ENCODE data around the gene SHQ1.
"Not testable (repeated sequence)": the region's sequence is repeated elsewhere in the genome, so short reads cannot be mapped to it uniquely, and the experiment has no call there.

The SHQ1 gene

DNA sequence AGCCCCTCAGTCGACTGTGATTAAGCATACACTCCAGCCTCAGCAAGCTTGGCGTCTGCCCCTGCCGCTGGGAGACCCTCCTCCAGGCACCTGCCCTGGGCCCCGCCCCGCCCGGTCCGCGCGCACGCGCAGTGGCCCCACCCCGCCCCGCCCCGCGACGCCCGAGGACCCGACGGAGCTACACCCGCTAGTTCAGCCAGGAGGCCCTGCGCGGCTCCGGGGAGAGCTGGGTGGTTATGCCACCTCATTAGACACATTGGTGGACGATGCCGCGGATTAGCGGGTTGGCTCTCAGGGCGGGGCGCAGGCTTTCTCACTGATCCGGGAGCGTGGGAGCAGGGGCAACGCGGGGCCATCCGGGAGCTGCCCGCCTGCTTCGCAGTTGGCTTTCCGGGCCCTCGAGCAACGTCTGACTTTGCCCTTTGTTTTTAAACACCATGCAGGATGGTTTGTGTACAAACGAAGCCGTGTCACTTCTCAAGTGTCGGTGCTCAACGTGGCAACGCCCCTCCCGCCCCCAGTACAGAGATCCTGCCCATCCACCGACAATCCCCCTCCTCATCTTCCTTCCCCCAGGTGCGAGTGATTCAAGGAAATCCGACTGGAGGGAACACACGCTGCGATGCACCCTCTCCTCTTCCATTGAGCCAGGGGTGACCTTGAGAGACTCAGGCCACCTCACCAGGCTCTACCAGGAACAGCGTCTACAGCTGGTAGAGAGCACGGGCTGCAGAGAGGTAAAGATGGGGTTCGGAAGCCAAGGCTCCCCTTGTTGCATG, 109.3 kb downstream of the SHQ1 start:
- Histone ChIP-seq H3K4me3 (ENCODE audit: low read depth, low read length) (peak overlapping the region; percentile 84), H3K9ac (ENCODE audit: low read depth, low read length) (peak overlapping the region; percentile 17), H3K4me1 (ENCODE audit: control insufficient read depth, insufficient read depth, low read length) (peaks cover 6% of the 10 kb centered on the region)

GRCh38 chr3:72735072-72735471, 113.2 kb downstream of the SHQ1 start:
- H3K27me3 ChIP-seq (ENCODE audit: control insufficient read depth, insufficient read depth, low read length); H3K36me3 ChIP-seq (ENCODE audit: control insufficient read depth, insufficient read depth, low read length); H3K4me3 ChIP-seq (ENCODE audit: low read depth, low read length); H3K4me1 ChIP-seq (ENCODE audit: control insufficient read depth, insufficient read depth, low read length); H3K9me3 ChIP-seq (ENCODE audit: control insufficient read depth, insufficient read depth, low read length); H3K9ac ChIP-seq (ENCODE audit: low read depth, low read length): not testable (repeated sequence)

More for the DNA sequence above, 109.3 kb downstream of the SHQ1 start:
- Histone ChIP-seq H3K36me3 (ENCODE audit: control insufficient read depth, insufficient read depth, low read length) (no peaks in the 10 kb centered on the region), H3K9me3 (ENCODE audit: control insufficient read depth, insufficient read depth, low read length) (peaks cover 4% of the 10 kb centered on the region), H3K27me3 (ENCODE audit: control insufficient read depth, insufficient read depth, low read length) (no peaks in the 10 kb centered on the region)

- Histone ChIP-seq H3K27me3 (ENCODE audit: control insufficient read depth, insufficient read depth, low read length) (no peaks in the 10 kb centered on the region), H3K36me3 (ENCODE audit: control insufficient read depth, insufficient read depth, low read length) (no peaks in the 10 kb centered on the region), H3K9me3 (ENCODE audit: control insufficient read depth, insufficient read depth, low read length) (peaks cover 10% of the 10 kb centered on the region), H3K9ac (ENCODE audit: low read depth, low read length) (no peak overlapping the region), H3K4me3 (ENCODE audit: low read depth, low read length) (no peak overlapping the region), H3K4me1 (ENCODE audit: control insufficient read depth, insufficient read depth, low read length) (peaks cover 8% of the 10 kb centered on the region)
Observed at GRCh38 chr3:72733676-72734075, 114.6 kb downstream of the SHQ1 start.

DNA sequence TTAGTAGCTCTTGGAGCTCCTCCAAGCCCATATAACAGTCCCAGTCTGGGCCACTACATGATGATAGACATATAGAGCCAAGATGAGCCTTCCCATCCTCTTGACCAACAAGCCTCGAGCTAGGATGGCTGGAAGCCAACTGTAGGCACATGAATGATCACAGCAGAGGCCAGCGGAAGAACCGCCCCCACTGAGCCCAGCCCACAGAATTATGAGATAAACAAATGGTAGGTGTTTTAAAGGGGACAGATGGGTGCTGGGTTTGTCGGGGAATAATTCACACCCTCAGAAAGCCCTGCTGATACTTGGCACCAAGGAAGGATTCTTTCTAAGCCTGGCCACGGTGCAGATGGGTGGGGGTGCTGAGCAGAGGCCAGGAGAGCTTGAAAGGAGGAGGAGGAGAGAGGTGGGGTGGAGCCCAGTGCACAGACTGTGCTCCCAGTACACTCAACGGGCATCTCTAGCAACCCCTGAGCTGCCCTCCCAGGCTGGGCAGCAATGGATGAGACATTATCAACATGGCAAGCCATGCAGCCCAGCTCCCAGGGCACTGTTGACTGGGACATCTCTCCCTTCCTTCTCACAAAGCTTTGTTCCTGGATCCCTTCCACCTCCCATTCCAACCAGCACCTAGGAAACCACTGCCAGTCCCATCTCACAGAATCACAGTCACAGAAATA, 115.4 kb downstream of the SHQ1 start:
- not testable (repeated sequence) for H3K27me3 ChIP-seq (ENCODE audit: control insufficient read depth, insufficient read depth, low read length); H3K4me3 ChIP-seq (ENCODE audit: low read depth, low read length); H3K9me3 ChIP-seq (ENCODE audit: control insufficient read depth, insufficient read depth, low read length); H3K36me3 ChIP-seq (ENCODE audit: control insufficient read depth, insufficient read depth, low read length); H3K9ac ChIP-seq (ENCODE audit: low read depth, low read length); H3K4me1 ChIP-seq (ENCODE audit: control insufficient read depth, insufficient read depth, low read length)

- H3K36me3 ChIP-seq (ENCODE audit: control insufficient read depth, insufficient read depth, low read length): no peaks in the 10 kb centered on the region
- H3K4me1 ChIP-seq (ENCODE audit: control insufficient read depth, insufficient read depth, low read length): peaks cover 4% of the 10 kb centered on the region
- H3K4me3 ChIP-seq (ENCODE audit: low read depth, low read length): no peak overlapping the region
- peaks cover 5% of the 10 kb centered on the region for H3K9me3 ChIP-seq (ENCODE audit: control insufficient read depth, insufficient read depth, low read length)
- no peak overlapping the region for H3K9ac ChIP-seq (ENCODE audit: low read depth, low read length)
- H3K27me3 ChIP-seq (ENCODE audit: control insufficient read depth, insufficient read depth, low read length): no peaks in the 10 kb centered on the region
Observed at GRCh38 chr3:72728958-72729467, 119.2 kb downstream of the SHQ1 start.

- H3K9ac ChIP-seq (ENCODE audit: low read depth, low read length): no peak overlapping the region
- no peak overlapping the region for H3K4me3 ChIP-seq (ENCODE audit: low read depth, low read length)
Observed at GRCh38 chr3:72728329-72728889, 119.8 kb downstream of the SHQ1 start.

DNA sequence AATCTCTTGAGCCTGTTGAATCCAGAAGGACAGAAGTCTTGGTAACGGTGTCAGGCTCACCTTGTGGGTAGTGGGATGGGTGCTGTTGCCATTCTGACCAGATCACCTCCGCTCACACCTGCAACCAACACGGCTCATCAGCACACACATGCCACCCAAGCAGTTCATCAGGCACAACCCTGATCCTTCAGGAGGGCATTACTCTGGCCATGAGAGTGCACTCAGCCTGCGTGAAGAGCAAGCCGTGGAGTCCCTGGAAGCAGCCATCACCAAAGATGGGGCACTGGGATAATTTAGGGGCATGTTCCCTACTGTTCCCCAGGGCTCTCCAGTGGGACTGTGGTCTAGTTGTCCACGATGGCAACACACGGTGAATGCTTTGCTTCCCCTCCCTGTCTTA, 120.5 kb downstream of the SHQ1 start:
- Histone ChIP-seq H3K36me3 (ENCODE audit: control insufficient read depth, insufficient read depth, low read length) (no peaks in the 10 kb centered on the region), H3K9ac (ENCODE audit: low read depth, low read length) (no peak overlapping the region), H3K4me3 (ENCODE audit: low read depth, low read length) (no peak overlapping the region)

More at GRCh38 chr3:72728329-72728889, 119.8 kb downstream of the SHQ1 start:
- peaks cover 4% of the 10 kb centered on the region for H3K4me1 ChIP-seq (ENCODE audit: control insufficient read depth, insufficient read depth, low read length)
- peaks cover 5% of the 10 kb centered on the region for H3K9me3 ChIP-seq (ENCODE audit: control insufficient read depth, insufficient read depth, low read length)
- H3K36me3 ChIP-seq (ENCODE audit: control insufficient read depth, insufficient read depth, low read length): no peaks in the 10 kb centered on the region
- no peaks in the 10 kb centered on the region for H3K27me3 ChIP-seq (ENCODE audit: control insufficient read depth, insufficient read depth, low read length)

GRCh38 chr3:72727172-72727571, 121.1 kb downstream of the SHQ1 start:
- no peaks in the 10 kb centered on the region for H3K27me3 ChIP-seq (ENCODE audit: control insufficient read depth, insufficient read depth, low read length)
- H3K9ac ChIP-seq (ENCODE audit: low read depth, low read length): no peak overlapping the region
- no peaks in the 10 kb centered on the region for H3K36me3 ChIP-seq (ENCODE audit: control insufficient read depth, insufficient read depth, low read length)
- no peaks in the 10 kb centered on the region for H3K9me3 ChIP-seq (ENCODE audit: control insufficient read depth, insufficient read depth, low read length)
- no peak overlapping the region for H3K4me3 ChIP-seq (ENCODE audit: low read depth, low read length)
- peaks cover 4% of the 10 kb centered on the region for H3K4me1 ChIP-seq (ENCODE audit: control insufficient read depth, insufficient read depth, low read length)

More for the DNA sequence above, 120.5 kb downstream of the SHQ1 start:
- Histone ChIP-seq H3K9me3 (ENCODE audit: control insufficient read depth, insufficient read depth, low read length) (no peaks in the 10 kb centered on the region), H3K4me1 (ENCODE audit: control insufficient read depth, insufficient read depth, low read length) (peaks cover 4% of the 10 kb centered on the region), H3K27me3 (ENCODE audit: control insufficient read depth, insufficient read depth, low read length) (no peaks in the 10 kb centered on the region)

DNA sequence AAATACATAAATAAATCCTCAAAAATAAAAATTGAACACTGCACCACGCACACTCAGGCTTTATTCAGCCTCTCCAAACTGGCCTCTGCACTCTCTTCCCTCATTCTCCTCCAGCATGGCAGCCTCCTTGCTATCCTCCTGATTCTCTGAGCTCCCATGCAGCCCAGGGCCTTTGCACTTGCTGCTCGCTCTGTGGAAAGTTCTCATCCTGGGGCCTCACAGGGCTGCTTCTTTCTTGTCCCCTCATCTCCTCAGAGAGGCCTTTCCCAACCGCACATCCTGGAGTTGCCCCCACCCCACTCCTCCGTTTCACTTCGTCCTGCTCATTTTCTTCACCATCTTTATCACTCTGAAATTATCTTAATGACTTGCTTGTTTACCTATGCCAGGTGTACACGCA, 123.0 kb downstream of the SHQ1 start:
- peaks cover 10% of the 10 kb centered on the region for H3K4me1 ChIP-seq (ENCODE audit: control insufficient read depth, insufficient read depth, low read length)
- H3K27me3 ChIP-seq (ENCODE audit: control insufficient read depth, insufficient read depth, low read length): no peaks in the 10 kb centered on the region
- H3K36me3 ChIP-seq (ENCODE audit: control insufficient read depth, insufficient read depth, low read length): no peaks in the 10 kb centered on the region
- H3K4me3 ChIP-seq (ENCODE audit: low read depth, low read length): no peak overlapping the region
- no peak overlapping the region for H3K9ac ChIP-seq (ENCODE audit: low read depth, low read length)
- H3K9me3 ChIP-seq (ENCODE audit: control insufficient read depth, insufficient read depth, low read length): no peaks in the 10 kb centered on the region

DNA sequence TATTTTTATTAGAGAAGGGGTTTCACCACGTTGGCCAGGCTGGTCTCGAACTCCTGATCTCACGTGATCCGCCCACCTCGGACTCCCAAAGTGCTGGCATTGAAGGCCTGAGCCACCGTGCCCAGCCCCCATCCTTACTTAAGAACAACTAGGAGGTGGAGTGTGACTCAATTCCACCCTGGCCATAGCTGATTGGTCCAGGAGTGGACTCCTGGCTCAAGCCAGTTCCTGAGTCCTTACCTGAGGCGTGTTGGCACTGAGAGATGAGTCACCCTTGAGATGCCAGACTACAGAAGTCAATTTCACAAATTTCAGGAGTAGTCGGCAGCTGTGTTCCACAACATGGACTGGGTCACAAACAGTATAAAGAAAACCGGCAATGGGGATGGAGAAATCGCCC, 124.2 kb downstream of the SHQ1 start:
- Histone ChIP-seq H3K9me3 (ENCODE audit: control insufficient read depth, insufficient read depth, low read length) (no peaks in the 10 kb centered on the region), H3K36me3 (ENCODE audit: control insufficient read depth, insufficient read depth, low read length) (no peaks in the 10 kb centered on the region), H3K9ac (ENCODE audit: low read depth, low read length) (no peak overlapping the region), H3K27me3 (ENCODE audit: control insufficient read depth, insufficient read depth, low read length) (no peaks in the 10 kb centered on the region), H3K4me3 (ENCODE audit: low read depth, low read length) (no peak overlapping the region), H3K4me1 (ENCODE audit: control insufficient read depth, insufficient read depth, low read length) (peaks cover 10% of the 10 kb centered on the region)

- Histone ChIP-seq H3K9ac (ENCODE audit: low read depth, low read length) (no peak overlapping the region), H3K4me3 (ENCODE audit: low read depth, low read length) (no peak overlapping the region), H3K4me1 (ENCODE audit: control insufficient read depth, insufficient read depth, low read length) (peaks cover 6% of the 10 kb centered on the region), H3K27me3 (ENCODE audit: control insufficient read depth, insufficient read depth, low read length) (no peaks in the 10 kb centered on the region), H3K36me3 (ENCODE audit: control insufficient read depth, insufficient read depth, low read length) (no peaks in the 10 kb centered on the region), H3K9me3 (ENCODE audit: control insufficient read depth, insufficient read depth, low read length) (no peaks in the 10 kb centered on the region)
Observed at GRCh38 chr3:72722930-72723726, 125.1 kb downstream of the SHQ1 start.

Data from iPS-15b (cell line).